HL-60 (cell line): Measurements from ENCODE around the gene NSRP1.

ENCODE experiments used
- DNase-seq, 2 experiments: peaks; one replicate each; pipeline ENCODE4 v3.0.0-alpha.2; 2010 to 2020; ENCODE audit warnings: low read depth in 1 of 2, low spot score in 1 of 2
- H3K27ac ChIP-seq: fragments of 250-450 bp; sonication (Bioruptor Pico); replicated peaks from 2 replicates; pipeline ENCODE4 v1.5.1; 2020; ENCODE audit warnings: mild to moderate bottlenecking, moderate library complexity
- H3K27me3 ChIP-seq: fragments of 250-450 bp; sonication (Bioruptor Pico); 2 replicates; pipeline ENCODE4 v1.5.1; 2021; ENCODE audit warnings: mild to moderate bottlenecking, moderate library complexity; ENCODE audit not compliant: insufficient read depth, poor library complexity, severe bottlenecking
- H3K4me3 ChIP-seq: replicated peaks from 2 replicates; pipeline ENCODE4 v1.5.1; 2011; ENCODE audit warnings: mild to moderate bottlenecking, control low read depth, low read length; ENCODE audit not compliant: insufficient read depth
- GABPA ChIP-seq: IDR thresholded peaks from 2 replicates; pipeline ENCODE4 v1.6.1; 2012; ENCODE audit warnings: low read depth
- POLR2AphosphoS5 ChIP-seq: IDR thresholded peaks from 2 replicates; pipeline ENCODE4 v1.6.1; 2012; ENCODE audit warnings: low read depth
- REST ChIP-seq: IDR thresholded peaks from 2 replicates; pipeline ENCODE4 v1.6.1; 2012; ENCODE audit warnings: low read depth; ENCODE audit not compliant: insufficient replicate concordance
- SPI1 ChIP-seq: IDR thresholded peaks from 2 replicates; pipeline ENCODE4 v1.6.1; 2012; ENCODE audit warnings: low read depth, mild to moderate bottlenecking, borderline replicate concordance
- TF ChIP-seq, protein P1 (sequence below): IDR thresholded peaks from one replicate; pipeline ENCODE4 v1.5.1; 2011; ENCODE audit warnings: low read length, control low read depth, inconsistent platforms; ENCODE audit not compliant: insufficient read depth

NSRP1 gene

DNA sequence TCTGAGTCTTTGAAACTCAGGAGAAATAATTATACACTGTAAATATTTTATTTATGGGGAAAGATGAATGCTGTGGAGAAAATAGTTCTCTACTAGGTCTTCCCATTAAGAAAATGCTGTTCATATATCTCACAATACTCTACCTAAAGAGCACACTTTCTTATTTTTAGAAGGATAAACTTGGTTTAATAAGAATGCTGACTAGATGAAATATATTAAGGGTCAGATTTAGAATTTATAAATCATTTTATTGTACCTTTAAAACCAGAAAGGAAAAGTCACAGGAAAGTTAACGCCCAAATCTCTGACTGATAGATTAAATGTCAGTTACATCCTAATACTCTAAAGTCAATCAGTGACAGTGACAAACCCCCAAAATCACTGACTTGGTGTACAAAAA, 70.1 kb downstream of the NSRP1 start:
- TF ChIP-seq GABPA (no peak), REST (no peak), POLR2AphosphoS5 (no peak), SPI1 (no peak)
- TF ChIP-seq, protein P1, sequence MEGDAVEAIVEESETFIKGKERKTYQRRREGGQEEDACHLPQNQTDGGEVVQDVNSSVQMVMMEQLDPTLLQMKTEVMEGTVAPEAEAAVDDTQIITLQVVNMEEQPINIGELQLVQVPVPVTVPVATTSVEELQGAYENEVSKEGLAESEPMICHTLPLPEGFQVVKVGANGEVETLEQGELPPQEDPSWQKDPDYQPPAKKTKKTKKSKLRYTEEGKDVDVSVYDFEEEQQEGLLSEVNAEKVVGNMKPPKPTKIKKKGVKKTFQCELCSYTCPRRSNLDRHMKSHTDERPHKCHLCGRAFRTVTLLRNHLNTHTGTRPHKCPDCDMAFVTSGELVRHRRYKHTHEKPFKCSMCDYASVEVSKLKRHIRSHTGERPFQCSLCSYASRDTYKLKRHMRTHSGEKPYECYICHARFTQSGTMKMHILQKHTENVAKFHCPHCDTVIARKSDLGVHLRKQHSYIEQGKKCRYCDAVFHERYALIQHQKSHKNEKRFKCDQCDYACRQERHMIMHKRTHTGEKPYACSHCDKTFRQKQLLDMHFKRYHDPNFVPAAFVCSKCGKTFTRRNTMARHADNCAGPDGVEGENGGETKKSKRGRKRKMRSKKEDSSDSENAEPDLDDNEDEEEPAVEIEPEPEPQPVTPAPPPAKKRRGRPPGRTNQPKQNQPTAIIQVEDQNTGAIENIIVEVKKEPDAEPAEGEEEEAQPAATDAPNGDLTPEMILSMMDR = no peak
- H3K27me3 ChIP-seq = no peaks in the 10 kb centered on the region

GRCh38 chr17:30187573-30187972, 71.0 kb downstream of the NSRP1 start:
- no peak for DNase-seq
- Histone ChIP-seq H3K27ac (no peak overlapping the region), H3K4me3 (no peak overlapping the region), H3K27me3 (no peaks in the 10 kb centered on the region)
- TF ChIP-seq POLR2AphosphoS5 (no peak), GABPA (no peak), SPI1 (no peak)
- TF ChIP-seq, protein P1 = no peak

More for the DNA sequence above, 70.1 kb downstream of the NSRP1 start:
- DNase-seq = no peak
- H3K4me3 ChIP-seq = no peak overlapping the region
- H3K27ac ChIP-seq = no peak overlapping the region

- DNase-seq = no peak
- no peak for TF ChIP-seq GABPA
- Histone ChIP-seq H3K27ac (no peak overlapping the region), H3K4me3 (no peak overlapping the region), H3K27me3 (no peaks in the 10 kb centered on the region)
Measured at GRCh38 chr17:30188211-30188939, 71.8 kb downstream of the NSRP1 start.

DNA sequence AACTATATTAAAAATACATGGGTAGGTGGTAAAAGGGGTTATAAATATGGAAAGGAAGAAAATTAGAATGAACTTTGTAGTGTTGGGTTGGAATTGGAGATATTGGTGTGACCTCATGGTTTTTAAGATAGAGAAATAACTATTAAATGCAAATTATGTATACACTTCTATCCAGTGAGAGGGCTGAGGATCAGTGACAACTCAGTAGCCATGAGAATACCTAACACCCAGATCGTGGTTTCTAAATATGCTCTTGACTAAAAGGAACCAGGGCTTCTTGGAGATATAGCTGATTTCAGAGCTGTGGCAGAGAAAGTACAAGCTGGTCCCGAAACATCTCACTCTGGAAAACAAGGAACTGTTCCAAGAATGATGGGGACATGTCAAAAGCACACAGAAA, 74.5 kb downstream of the NSRP1 start:
- TF ChIP-seq REST = no peak
- TF ChIP-seq POLR2AphosphoS5 = no peak
- no peak for TF ChIP-seq SPI1
- no peak for TF ChIP-seq GABPA
- TF ChIP-seq, protein P1 = no peak
- DNase-seq = no peak
- no peak overlapping the region for H3K27ac ChIP-seq
- no peak overlapping the region for H3K4me3 ChIP-seq
- no peaks in the 10 kb centered on the region for H3K27me3 ChIP-seq
